WTC11 (cell line): ENCODE data around the gene CXCR1. TPM values are rescaled to one million over a fixed set of nuclear protein-coding genes. Genes with fewer than 3 reads are reported as not detected.

ENCODE experiments used
- ATAC-seq: fragments of 200-7000 bp; cut with Tn5 transposase; 2 replicates; pipeline ENCODE4 v1.10.0; 2021; ENCODE audit warnings: mild to moderate bottlenecking, moderate library complexity
- CTCF ChIA-PET: fragments of 300-600 bp; sonication (Branson Sonifier 250); formaldehyde crosslinking; loops from one replicate; lab custom pipeline; 2021; ENCODE audit warnings: antibody characterized with exemption; lab: Charles Lee
- POLR2A ChIA-PET: fragments of 350-600 bp; sonication (Branson Sonifier 250); formaldehyde crosslinking; loops from one replicate; lab custom pipeline; 2021; ENCODE audit warnings: antibody characterized with exemption; lab: Charles Lee
- DNase-seq: peaks from one replicate; pipeline ENCODE4 v3.0.0; 2021; ENCODE audit warnings: low spot score
- H3K27ac Mint-ChIP-seq: 2 replicates; pipeline ENCODE4 v1.8.0; 2021; ENCODE audit warnings: mixed read lengths
- H3K27me3 Mint-ChIP-seq: 2 replicates; pipeline ENCODE4 v1.8.0; 2021; ENCODE audit warnings: low read depth, mild to moderate bottlenecking, moderate library complexity, mixed read lengths
- H3K36me3 Mint-ChIP-seq: 2 replicates; pipeline ENCODE4 v1.8.0; 2021; ENCODE audit warnings: mixed read lengths
- H3K4me1 Mint-ChIP-seq: 2 replicates; pipeline ENCODE4 v1.8.0; 2022; ENCODE audit warnings: mixed read lengths
- H3K4me3 Mint-ChIP-seq: 2 replicates; pipeline ENCODE4 v1.8.0; 2021; ENCODE audit warnings: mild to moderate bottlenecking, moderate library complexity, mixed read lengths
- H3K9me3 Mint-ChIP-seq: 2 replicates; pipeline ENCODE4 v1.8.0; 2021; ENCODE audit warnings: mixed read lengths
- ARID4B ChIP-seq: sonication (generic); formaldehyde crosslinking; IDR thresholded peaks from 2 replicates; pipeline ENCODE4 v1.8.0; 2023; ENCODE audit warnings: missing genetic modification reagents, mild to moderate bottlenecking, borderline replicate concordance
- CREM ChIP-seq: sonication (generic); formaldehyde crosslinking; IDR thresholded peaks from 2 replicates; pipeline ENCODE4 v1.8.1; 2022; ENCODE audit warnings: mild to moderate bottlenecking, missing genetic modification reagents, moderate library complexity
- FOXK1 ChIP-seq: sonication (generic); formaldehyde crosslinking; IDR thresholded peaks from 2 replicates; pipeline ENCODE4 v1.8.0; 2022; ENCODE audit warnings: mild to moderate bottlenecking, moderate library complexity, missing genetic modification reagents
- IRF2 ChIP-seq: sonication (generic); formaldehyde crosslinking; IDR thresholded peaks from 2 replicates; pipeline ENCODE4 v1.8.0; 2022; ENCODE audit warnings: low read depth, missing genetic modification reagents, borderline replicate concordance
- MAX ChIP-seq: sonication (generic); formaldehyde crosslinking; IDR thresholded peaks from 2 replicates; pipeline ENCODE4 v1.8.0; 2022; ENCODE audit warnings: mild to moderate bottlenecking, missing genetic modification reagents
- NFYB ChIP-seq: sonication (generic); formaldehyde crosslinking; conservative IDR thresholded peaks from 2 replicates; pipeline ENCODE4 v1.8.0; 2022; ENCODE audit warnings: low read depth, missing genetic modification reagents
- ZBTB43 ChIP-seq: sonication (generic); formaldehyde crosslinking; IDR thresholded peaks from 2 replicates; pipeline ENCODE4 v1.8.1; 2023; ENCODE audit warnings: mild to moderate bottlenecking, missing genetic modification reagents
- ZNF121 ChIP-seq: sonication (generic); formaldehyde crosslinking; IDR thresholded peaks from 2 replicates; pipeline ENCODE4 v1.8.0; 2023; ENCODE audit warnings: missing genetic modification reagents
- ZNF423 ChIP-seq: fragments of 250-450 bp; sonication (Bioruptor Pico); IDR thresholded peaks from 2 replicates; pipeline ENCODE4 v2.1.2; 2022; ENCODE audit warnings: mild to moderate bottlenecking, moderate library complexity
- ZNF425 ChIP-seq: fragments of 250-450 bp; sonication (Bioruptor Pico); conservative IDR thresholded peaks from 2 replicates; pipeline ENCODE4 v1.9.0; 2021; ENCODE audit warnings: mild to moderate bottlenecking
- ZNF532 ChIP-seq: fragments of 250-450 bp; sonication (Bioruptor Pico); IDR thresholded peaks from 2 replicates; pipeline ENCODE4 v1.9.0; 2021; ENCODE audit warnings: mild to moderate bottlenecking, borderline replicate concordance
- total RNA-seq: library from RNA; stranded (reverse); gene quantifications from 3 replicates; pipeline ENCODE4 v1.2.3, GENCODE V29; 2021

CXCR1 gene
- total RNA-seq, 1 experiment from 2014 or later = not detected

- no peaks in the 10 kb centered on the region for H3K36me3 Mint-ChIP-seq
- ATAC-seq (no peak), DNase-seq (no peak)
- peaks cover 4% of the 10 kb centered on the region; the same call in 1 of the 2 replicates for H3K9me3 Mint-ChIP-seq
- H3K27me3 Mint-ChIP-seq = no peaks in the 10 kb centered on the region; the same call in 1 of the 2 replicates
- no peak overlapping the region for H3K4me3 Mint-ChIP-seq
- CTCF ChIA-PET = no interaction called here
- no peak overlapping the region for H3K27ac Mint-ChIP-seq
- POLR2A ChIA-PET = no interaction called here
- H3K4me1 Mint-ChIP-seq = no peaks in the 10 kb centered on the region
- no peak for TF ChIP-seq ARID4B (CRISPR knock-in tag)
- TF ChIP-seq IRF2 (CRISPR knock-in tag) = no peak
- no peak for TF ChIP-seq NFYB
These were observed 29.2 kb downstream of the CXCR1 start for GRCh38 chr2:218137514-218137913.

GRCh38 chr2:218130822-218131221 lies 35.9 kb downstream of the CXCR1 start:
- DNase-seq = no peak
- Mint-ChIP-seq H3K27me3 (peaks cover 3% of the 10 kb centered on the region; the same call in 1 of the 2 replicates), H3K36me3 (no peaks in the 10 kb centered on the region), H3K9me3 (peaks cover 3% of the 10 kb centered on the region; the same call in 1 of the 2 replicates), H3K4me3 (no peak overlapping the region), H3K27ac (no peak overlapping the region), H3K4me1 (peaks cover 9% of the 10 kb centered on the region)
- ATAC-seq = no peak
- TF ChIP-seq MAX (CRISPR knock-in tag) (no peak), IRF2 (CRISPR knock-in tag) (no peak), ZNF121 (CRISPR knock-in tag) (no peak), ZNF532 (CRISPR knock-in tag) (no peak), CREM (CRISPR knock-in tag) (no peak), ZNF423 (no peak), FOXK1 (CRISPR knock-in tag) (no peak), ZNF425 (CRISPR knock-in tag) (no peak), ZBTB43 (CRISPR knock-in tag) (no peak)
- TF ChIP-seq, all 79 proteins: peak for 0
- ChIA-PET POLR2A (interaction anchor here (0.5 kb wide), 1 partner anchor 12 kb away, joined by 3 read pairs; no protein-coding TSS in a partner anchor), CTCF (interaction anchor here (0.8 kb wide), 1 partner anchor 32 kb away, joined by 3 read pairs; no protein-coding TSS in a partner anchor)
